Left forelimb (tissue), 1 donor: ENCODE measurements around the gene PTCSC3.

ENCODE experiments used
- DNase-seq: peaks from one replicate; pipeline ENCODE4 v3.0.0-alpha.2; 2018; ENCODE audit warnings: low spot score

PTCSC3 gene

DNA sequence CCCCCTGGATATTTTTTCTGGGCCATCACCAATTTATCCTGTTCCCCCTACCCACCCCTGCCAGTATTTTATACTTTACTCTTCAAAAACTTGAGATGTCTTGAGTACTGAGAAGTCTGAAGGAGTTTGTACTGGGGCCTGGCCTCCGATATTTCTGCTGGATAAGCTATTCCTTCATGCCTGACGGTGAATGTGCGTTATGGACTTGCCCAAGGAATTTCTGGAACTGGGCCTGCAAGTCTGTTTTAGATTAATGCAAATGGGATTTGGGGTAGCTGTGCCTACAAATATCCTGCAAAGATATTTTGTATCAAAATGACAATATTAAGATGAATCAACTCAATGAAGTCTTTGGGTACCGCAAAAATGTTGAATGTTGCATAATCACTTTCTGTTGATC lies at the start of gene PTCSC3:
Gene PTCSC3 (minus strand): TSS at position 199 of the 400 bp plus-strand sequence.
- no peak for DNase-seq

DNA sequence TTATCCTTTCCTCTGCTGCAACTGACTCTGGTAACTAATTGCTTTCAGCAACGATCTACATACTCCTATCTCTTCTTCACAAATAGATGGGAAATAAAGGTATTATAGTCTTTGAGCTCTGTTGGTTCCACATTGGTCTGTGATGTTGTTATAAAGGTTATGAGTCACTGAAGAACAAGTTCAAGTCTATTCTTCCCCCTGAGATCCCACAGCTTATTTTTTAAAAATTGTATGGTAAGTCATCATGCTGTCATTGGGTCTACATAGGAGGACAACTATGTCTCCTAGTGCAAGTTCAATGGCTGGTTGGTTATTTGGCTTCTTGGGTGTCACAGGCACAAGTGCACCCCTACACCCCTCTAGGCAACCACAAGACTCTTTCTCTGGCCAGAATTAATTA lies 49.6 kb upstream of the PTCSC3 start:
- DNase-seq, result no peak

- DNase-seq, result no peak
Observed at GRCh38 chr14:36224176-36224575, 47.7 kb upstream of the PTCSC3 start.

DNA sequence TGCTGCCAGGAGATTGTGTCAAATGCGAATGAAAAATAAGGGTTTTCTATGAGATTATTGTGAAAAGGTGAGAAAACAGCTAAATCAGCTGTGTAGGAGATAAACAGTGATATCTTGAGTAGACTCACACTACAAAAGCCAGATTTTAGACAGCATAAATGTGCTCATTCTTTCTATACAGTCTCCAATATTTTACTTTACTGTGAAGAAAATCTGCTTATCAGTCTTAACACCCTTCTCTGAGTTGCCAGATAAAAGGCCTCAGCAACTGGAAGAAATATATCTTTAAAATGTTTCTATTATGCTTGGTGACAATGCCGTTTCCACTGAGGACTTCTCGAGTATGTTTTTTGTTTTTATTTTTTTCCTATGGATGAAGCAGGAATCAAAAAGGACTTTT lies 47.0 kb upstream of the PTCSC3 start:
- DNase-seq, result no peak

DNA sequence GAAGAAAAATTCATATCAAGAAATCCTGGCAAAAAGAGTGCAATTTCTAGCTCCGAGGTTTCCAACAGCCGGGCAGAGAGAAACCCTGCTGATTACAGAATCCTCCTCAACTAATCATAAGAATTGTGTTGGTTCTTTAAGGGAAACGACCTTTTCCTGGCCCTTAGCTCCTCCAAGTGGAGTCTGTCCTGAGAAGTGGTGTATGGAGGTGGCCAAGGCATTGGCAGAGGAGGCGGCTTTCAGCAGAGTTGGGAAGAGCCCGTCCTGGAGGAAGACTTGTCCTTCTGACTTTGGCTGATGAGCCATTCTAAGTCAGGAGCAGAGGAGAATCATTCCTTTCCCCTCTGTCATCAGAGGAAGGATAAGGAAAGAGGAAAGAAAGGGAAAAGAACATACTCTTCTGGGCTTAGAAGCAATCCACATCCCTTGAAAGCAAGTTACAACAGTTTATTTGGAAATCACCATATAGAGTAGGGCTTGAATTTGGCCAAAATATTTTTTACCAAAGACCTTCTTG lies 46.5 kb upstream of the PTCSC3 start:
- no peak for DNase-seq

GRCh38 chr14:36222337-36222736 lies 45.8 kb upstream of the PTCSC3 start:
- DNase-seq, result no peak

DNA sequence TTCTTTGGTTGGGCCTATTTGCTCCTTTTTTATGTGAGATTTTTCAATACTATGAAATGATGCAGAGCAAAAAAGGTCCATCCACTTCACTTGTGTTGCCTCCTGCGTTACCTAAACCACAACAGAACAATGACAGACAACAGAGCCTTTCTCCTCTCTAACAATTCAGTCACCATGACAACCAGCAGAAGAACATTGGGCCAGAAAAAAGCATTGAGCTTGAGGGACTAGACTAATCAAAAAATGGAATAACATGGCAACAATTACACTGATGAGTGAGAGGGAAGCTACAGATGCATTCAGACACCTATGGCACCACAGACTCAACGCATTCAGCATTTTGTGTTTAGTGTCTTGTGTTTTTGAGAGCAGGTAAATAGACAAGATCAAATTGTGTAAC lies 44.6 kb upstream of the PTCSC3 start:
- DNase-seq, result no peak

- DNase-seq, result no peak
Observed at GRCh38 chr14:36217732-36218131, 41.2 kb upstream of the PTCSC3 start.

DNA sequence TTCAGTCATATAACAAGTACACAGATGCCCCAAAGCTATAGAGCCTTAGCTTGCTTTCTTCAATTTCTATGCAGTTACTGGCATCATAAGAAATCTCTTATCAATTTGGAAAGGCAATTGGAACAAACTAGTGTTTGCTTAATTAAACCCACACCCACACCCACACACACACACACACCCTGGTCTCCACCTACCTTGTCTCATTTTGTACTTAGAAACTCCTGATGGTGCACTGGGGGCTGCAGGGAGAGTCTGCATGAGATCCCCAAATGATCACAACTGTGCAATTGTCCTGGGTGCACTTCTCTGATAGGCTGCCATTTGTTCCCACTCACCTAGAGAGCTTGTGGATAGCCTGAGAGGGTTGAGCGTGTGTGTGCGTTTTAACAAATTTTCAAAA lies 40.5 kb upstream of the PTCSC3 start:
- DNase-seq, result no peak

GRCh38 chr14:36215217-36215598 lies 38.7 kb upstream of the PTCSC3 start:
- DNase-seq, result no peak

DNA sequence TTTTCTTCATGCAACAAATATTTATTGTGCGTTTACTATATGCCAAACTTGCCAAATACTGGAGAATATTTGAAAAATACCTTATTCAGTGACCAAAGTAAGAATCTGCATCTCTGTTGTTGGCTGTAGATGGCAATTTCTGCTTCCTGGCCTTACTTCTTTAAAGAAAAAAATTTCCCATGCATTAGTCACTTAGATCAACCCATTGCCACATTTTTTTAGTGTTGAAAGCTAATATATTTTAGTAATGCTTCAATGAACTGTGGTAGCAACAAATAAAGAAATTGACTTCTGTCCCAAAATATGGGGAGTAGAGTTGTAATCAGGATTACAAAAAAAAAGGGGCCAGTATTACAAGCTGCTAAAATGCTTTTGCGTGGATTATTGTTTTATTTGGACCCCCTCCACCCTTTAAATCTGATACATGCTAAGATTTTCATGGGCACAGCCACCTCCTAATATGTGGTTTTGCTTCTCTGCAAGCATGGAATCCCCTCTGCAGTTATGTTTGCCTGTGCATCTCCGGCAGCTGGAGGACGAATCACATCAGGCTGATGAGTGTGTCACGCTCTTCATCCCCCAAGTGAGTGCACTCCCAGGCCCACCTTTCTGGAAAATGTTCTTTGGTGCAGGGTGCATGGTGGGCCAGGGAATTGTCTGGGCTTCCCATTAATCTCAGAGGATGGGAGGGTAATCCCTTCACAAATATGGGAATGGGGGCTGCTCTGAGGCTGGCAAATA lies 38.1 kb upstream of the PTCSC3 start:
- no peak for DNase-seq

GRCh38 chr14:36212987-36213386 lies 36.5 kb upstream of the PTCSC3 start:
- no peak for DNase-seq

GRCh38 chr14:36212577-36212976 lies 36.1 kb upstream of the PTCSC3 start:
- no peak for DNase-seq

DNA sequence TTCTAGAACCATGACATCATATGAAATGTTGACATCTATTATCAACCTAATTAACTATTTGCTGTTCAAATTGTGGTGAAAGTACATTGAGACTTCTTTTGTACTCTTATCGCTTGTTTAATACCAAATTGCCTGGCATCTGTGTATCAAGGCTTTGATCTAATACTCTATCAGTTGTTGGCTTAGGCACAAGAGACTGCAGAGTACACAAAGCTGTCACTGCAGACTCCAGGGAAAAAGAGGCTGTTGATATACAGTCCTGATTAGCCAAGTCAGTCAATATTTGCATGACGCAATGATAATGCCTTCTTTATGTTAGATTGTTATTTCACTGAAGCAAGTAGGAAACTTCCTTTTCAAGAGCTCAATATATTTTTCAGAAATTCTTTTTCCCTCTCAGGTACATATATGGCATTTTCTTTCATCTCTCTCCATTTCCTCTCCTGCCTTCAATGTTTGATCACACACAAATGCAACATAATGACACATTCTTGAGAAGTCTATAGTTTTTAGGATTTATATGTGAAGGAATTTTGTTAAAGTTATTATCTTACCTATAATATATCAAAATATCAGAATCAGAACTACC lies 32.3 kb upstream of the PTCSC3 start:
- no peak for DNase-seq

GRCh38 chr14:36207500-36207899 lies 31.0 kb upstream of the PTCSC3 start:
- DNase-seq, result no peak

DNA sequence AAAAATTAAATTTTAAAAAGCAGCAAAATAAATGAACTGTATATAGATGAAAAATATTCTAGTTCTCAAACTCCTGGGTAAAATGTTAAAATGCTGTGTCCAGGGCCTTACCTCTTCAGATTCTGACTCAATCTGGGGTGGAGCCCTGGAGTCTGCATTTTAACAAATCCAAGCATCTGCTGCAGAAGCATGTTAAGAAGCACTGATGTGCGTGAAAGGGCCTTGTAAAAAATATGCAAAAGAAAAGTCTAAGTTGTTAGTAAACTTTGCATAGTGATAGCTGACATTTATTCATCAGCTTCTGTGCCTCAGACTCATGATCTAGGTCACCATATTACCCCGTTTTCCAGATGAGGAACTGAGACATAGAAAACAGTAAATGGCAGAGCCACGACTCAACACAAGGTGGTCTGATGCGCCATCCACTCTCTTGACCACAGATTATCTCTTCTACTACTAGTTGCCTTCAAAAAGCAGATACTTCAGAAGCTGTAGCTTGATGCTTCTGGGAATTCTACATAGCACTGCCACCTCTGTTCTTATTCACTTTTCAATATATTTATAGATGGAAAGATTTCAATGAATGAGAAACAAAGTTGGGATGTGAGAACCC lies 28.0 kb upstream of the PTCSC3 start:
- DNase-seq, result no peak

- DNase-seq, result no peak
Observed at GRCh38 chr14:36198378-36198777, 21.9 kb upstream of the PTCSC3 start.

DNA sequence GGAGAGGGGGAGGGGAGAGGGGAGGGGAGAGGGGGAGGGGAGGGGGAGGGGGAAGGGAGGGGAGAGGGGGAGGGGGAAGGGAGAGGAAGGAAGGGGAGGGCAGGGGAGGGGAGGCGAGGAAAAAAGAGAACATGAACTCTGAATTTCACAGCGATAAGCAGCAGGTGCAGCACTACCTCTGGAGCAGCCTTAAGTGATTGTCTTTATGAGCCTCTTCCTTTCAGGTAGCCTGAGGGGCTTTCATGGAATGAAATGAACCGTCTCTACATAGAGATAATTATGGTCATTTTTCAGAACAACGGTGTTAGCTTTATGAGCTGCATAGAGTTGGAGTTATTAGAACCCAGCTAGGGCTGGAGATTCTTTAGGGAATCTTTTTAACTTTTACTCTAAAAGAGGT lies 18.1 kb upstream of the PTCSC3 start:
- no peak for DNase-seq

DNA sequence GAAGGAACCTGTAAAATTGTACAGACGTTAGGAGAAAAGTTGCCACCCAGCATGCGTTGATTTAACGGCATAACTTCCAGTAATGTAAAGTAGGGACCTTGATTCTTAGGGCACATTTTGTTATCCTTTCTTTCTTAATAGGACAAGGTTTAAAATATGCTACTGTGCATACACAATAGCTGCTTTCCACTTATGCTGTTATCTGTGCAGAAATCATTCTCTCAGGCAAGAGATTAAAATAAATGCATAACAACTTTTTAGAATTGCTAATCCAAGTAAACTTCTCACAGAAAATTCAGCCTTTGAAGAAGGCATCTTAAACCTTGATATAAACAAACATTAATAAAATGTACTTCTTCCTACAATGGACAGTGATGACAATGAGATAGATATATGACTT lies 16.0 kb upstream of the PTCSC3 start:
- no peak for DNase-seq

- DNase-seq, result no peak
Observed at GRCh38 chr14:36183402-36183801, 6.9 kb upstream of the PTCSC3 start.

- DNase-seq, result no peak
Observed at GRCh38 chr14:36181417-36181816, 4.9 kb upstream of the PTCSC3 start.

DNA sequence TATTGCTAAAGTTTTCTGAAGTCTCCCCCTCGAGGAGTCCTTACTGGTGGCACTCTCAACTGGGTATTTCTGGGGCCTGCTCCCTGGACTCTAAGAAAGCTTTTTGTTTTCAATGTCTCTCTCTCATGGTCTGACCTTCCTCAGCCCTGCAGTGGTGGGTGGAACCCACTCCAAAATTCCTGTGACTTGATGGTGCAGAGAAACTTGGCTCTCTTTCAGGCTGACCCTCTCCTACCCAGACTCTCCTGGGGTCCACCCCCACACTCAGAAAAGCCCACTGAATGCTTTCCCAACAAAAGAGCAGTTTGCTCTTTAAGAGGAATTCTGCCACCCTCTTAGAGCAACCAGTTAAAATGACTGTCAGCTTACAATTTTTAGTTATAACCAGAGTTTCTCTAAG lies 967 bp upstream of the PTCSC3 start:
- no peak for DNase-seq

DNA sequence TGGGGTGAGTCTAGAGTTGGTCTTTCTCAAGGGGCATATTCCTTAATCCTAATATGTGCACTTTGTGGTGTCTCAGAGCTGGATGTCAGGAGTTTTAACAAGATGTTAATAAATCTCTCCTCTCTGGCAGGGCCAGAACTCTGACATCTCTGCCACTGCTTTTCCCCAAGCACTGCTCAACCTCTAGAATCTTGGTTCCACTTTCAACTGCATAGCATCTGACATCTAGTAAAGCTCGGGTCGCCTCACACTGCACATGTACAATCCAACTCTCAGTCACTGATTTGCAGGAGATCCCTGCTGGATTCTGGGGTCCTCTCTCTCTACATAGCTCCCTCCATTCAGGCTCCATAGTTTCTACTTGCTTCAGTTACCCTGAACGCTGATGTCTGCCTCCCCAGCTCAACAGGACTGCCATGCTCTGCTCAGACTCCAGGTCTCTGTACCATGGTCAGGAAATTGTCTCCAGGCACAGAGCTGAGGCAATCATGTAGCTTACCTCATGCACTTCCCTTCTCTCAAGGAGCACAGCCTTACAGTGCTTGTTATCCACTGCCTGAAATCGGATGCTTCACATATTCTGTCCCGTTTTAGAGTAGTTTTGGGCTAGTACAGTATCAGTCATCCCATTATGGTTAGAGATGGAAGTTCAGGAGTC lies 1.6 kb downstream of the PTCSC3 start:
- DNase-seq, result no peak
